OCI-LY7 (cell line): ENCODE measurements around the gene WDR54.

ENCODE experiments used
- EZH2phosphoT487 ChIP-seq: fragments of 200-600 bp; sonication (generic); IDR thresholded peaks from 2 replicates; pipeline ENCODE4 v1.6.1; 2018; ENCODE audit warnings: low read depth, borderline replicate concordance, mild to moderate bottlenecking, mixed run types, antibody characterized with exemption, low read length, moderate library complexity, mixed read lengths
- TF ChIP-seq, protein P1 (sequence below): fragments of 200-600 bp; sonication (generic); conservative IDR thresholded peaks from 2 replicates; pipeline ENCODE4 v1.5.1; 2014; ENCODE audit warnings: mild to moderate bottlenecking, antibody characterized with exemption, low read length, moderate library complexity, mixed read lengths

DNA sequence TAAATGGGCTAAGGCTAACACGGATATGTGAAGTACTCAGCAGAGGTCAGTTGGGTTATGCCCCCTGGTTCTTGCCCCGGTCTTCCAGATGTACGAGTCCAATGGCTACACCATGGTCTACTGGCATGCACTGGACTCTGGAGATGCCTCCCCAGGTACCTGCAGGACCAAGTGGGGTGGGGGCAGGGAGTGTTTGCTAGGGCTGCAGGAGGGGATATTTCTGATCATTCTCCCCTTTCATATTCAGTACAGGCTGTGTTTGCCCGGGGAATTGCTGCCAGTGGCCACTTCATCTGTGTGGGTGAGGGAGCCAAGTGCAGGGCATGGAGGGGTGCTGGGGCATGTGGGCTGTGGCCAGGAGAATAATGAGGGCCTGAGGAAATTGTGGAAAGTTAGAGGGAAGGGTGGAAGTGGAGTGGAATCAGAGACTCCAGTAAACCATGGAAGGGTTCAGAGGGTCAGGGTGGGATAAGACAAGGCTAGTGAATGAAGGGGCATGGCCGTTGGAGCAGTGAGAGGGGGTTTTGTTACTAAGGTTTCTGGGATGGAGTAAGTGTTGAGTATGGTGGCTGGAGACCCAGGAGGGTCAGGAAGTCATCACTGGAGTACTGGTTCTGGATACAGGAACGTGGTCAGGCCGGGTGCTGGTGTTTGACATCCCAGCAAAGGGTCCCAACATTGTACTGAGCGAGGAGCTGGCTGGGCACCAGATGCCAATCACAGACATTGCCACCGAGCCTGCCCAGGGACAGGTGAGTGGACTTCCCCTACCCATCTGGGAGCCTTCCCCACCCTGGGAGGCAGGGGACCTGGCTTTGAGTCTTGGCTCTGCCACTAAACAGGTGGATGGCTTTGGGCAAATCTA, 1.9 kb downstream of the WDR54 start:
- TF ChIP-seq, protein P1, sequence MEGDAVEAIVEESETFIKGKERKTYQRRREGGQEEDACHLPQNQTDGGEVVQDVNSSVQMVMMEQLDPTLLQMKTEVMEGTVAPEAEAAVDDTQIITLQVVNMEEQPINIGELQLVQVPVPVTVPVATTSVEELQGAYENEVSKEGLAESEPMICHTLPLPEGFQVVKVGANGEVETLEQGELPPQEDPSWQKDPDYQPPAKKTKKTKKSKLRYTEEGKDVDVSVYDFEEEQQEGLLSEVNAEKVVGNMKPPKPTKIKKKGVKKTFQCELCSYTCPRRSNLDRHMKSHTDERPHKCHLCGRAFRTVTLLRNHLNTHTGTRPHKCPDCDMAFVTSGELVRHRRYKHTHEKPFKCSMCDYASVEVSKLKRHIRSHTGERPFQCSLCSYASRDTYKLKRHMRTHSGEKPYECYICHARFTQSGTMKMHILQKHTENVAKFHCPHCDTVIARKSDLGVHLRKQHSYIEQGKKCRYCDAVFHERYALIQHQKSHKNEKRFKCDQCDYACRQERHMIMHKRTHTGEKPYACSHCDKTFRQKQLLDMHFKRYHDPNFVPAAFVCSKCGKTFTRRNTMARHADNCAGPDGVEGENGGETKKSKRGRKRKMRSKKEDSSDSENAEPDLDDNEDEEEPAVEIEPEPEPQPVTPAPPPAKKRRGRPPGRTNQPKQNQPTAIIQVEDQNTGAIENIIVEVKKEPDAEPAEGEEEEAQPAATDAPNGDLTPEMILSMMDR = no peak
- TF ChIP-seq EZH2phosphoT487 = no peak
